ENCODE measurements around the gene DGKH.

Gene DGKH

DNA sequence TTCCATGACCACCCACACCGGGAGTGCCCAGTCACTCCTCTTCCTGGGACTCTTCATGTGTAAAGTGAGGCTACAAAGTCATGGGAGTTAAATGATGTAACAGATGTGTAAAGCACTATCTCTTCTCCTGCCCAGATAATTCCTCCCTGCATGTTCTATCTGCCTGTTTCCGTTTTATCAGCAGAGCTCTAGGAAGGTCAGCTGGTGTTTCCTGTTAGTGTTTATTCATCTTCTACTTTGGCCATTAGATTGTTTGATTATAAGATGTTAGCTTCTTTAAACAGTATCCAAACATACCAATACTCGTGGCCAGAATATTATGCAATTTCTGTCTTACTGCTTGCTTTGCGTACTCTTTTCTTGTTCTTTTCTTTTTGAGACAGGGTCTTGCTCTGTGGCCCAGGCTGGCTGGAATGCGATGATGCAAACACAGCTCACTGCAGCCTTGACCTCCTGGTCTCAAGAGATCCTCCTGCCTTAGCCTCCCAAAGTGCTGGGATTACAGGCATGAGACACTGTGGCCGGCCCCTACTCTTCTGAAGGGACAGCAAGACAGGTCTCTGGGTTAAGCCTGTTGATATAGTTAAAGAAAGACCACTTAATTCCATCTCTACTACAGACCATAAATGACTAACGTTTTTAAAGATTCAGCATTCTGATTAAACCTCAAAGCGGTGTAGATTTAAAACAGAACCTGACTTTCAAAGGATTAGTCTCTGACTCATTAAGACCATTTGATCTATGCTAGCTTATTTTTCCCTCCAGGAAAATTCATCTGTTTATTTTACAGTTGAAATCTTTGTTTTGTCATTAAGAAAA is 126.1 kb downstream of the DGKH start:
- TF ChIP-seq, protein P1, sequence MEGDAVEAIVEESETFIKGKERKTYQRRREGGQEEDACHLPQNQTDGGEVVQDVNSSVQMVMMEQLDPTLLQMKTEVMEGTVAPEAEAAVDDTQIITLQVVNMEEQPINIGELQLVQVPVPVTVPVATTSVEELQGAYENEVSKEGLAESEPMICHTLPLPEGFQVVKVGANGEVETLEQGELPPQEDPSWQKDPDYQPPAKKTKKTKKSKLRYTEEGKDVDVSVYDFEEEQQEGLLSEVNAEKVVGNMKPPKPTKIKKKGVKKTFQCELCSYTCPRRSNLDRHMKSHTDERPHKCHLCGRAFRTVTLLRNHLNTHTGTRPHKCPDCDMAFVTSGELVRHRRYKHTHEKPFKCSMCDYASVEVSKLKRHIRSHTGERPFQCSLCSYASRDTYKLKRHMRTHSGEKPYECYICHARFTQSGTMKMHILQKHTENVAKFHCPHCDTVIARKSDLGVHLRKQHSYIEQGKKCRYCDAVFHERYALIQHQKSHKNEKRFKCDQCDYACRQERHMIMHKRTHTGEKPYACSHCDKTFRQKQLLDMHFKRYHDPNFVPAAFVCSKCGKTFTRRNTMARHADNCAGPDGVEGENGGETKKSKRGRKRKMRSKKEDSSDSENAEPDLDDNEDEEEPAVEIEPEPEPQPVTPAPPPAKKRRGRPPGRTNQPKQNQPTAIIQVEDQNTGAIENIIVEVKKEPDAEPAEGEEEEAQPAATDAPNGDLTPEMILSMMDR (conservative IDR thresholded peaks at IDR 0.05; ENCODE audit: low read depth, low read length): no peak
- peak; percentile 75 for DNase-seq (ENCODE audit: low read depth)
- no peak overlapping the region for H3K4me3 ChIP-seq (ENCODE audit: low read length)

DNA sequence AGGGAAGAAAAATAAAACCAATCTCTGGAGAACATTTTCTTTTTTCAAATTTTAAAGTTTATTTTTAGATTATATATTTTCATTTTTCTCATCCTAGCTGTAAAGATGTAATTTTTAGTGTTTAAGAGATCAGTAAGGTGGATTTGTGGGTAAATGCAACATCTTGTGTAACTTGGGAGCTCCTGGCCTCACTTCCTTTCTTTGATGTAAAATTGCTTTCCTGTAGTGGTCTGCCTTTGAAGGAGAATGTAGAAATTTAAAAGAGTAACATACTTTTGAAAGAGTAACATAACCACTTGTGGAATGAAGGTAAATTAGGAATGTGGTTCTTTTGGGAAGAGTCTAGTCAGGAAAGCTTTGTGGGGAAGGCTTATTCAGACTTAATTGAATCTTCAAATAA is 127.8 kb downstream of the DGKH start:
- H3K4me3 ChIP-seq (ENCODE audit: low read length): no peak overlapping the region
- TF ChIP-seq, protein P1 (conservative IDR thresholded peaks at IDR 0.05; ENCODE audit: low read depth, low read length): no peak
- no peak for DNase-seq (ENCODE audit: low read depth)

DNA sequence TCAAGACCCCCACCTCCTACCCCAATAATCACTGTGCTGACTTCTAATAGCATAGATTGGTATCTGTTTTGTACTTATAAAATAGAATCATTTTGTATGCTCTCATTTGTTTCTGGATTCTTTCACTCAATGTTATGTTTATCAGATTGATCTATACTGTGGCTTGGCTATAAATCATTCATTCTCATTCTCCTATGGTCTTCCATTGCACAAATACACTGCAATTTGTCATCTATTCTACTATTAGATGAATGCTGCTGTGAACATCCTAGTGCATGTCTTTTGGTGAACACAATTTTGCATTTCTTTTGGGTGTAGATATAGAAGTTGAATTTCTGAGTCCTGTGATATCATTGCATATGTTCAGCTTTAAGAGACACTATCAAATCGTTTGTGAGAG is 128.7 kb downstream of the DGKH start:
- TF ChIP-seq, protein P1 (conservative IDR thresholded peaks at IDR 0.05; ENCODE audit: low read depth, low read length): no peak
- H3K4me3 ChIP-seq (ENCODE audit: low read length): no peak overlapping the region
- no peak for DNase-seq (ENCODE audit: low read depth)

DNA sequence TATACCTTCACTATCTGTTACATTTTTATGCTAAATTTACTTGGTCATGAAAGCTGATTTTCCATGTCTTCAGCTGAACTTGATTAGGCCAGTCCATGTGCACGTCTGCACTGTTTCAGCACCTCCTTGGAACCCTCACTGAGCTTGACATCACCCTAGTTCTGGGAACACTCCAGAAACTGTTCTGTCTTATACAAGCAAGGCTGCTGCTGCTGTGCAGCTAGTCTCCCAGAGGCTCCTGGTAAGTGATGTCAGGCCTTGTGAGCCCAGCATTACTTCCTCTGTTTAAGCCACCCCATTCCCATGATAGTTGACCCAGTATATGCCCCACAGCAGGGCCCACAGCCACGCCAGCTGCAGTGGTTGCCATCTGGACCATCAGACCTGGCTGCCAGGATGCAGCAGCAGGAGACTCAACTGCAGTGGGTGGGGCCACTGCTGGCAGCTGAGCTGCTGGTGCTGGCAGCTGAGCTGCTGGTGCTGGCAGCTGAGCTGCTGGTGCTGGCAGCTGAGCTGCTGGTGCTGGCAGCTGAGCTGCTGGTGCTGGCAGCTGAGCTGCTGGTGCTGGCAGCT is 133.0 kb downstream of the DGKH start:
- H3K4me3 ChIP-seq (ENCODE audit: low read length): no peak overlapping the region
- TF ChIP-seq, protein P1 (conservative IDR thresholded peaks at IDR 0.05; ENCODE audit: low read depth, low read length): no peak
- DNase-seq (ENCODE audit: low read depth): no peak

DNA sequence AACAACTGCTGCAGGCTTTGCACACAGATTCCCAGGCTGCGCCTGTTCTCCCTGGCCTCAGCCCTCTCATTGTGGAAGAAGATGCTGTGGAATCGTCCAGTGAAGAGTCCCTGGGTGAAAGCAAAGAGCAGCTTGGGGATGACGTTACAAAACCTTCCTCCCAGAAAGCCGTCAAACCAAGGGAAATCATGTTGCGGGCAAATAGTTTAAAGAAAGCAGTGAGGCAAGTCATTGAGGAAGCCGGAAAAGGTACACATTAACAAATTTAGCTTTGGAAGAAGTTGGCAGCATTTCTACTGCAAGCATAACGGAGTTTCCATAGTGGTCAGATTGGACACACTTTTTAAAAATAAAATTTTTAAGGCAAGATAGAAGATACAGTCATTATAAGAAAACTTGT is 140.6 kb downstream of the DGKH start:
- TF ChIP-seq, protein P1 (conservative IDR thresholded peaks at IDR 0.05; ENCODE audit: low read depth, low read length): no peak
- H3K4me3 ChIP-seq (ENCODE audit: low read length): no peak overlapping the region
- DNase-seq (ENCODE audit: low read depth): no peak

DNA sequence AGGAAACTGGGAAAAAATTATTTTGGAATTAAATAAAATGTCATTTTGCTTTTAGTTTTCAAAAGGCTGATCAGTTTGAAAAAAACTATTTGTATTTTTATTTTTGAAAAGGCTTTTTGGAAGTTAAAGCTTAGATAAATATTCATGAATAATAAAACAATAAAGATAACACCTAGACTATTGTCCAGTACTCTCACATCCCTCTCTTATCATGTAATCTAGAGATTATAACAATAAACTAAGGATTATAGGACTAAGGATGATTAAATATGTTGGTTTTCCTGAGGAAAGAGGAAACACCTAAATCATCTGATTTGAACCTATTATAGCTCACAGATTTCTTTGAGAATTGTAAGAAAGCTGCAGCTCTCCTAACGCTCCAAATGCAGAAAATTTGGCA is 142.1 kb downstream of the DGKH start:
- no peak for DNase-seq (ENCODE audit: low read depth)
- TF ChIP-seq, protein P1 (conservative IDR thresholded peaks at IDR 0.05; ENCODE audit: low read depth, low read length): no peak
- H3K4me3 ChIP-seq (ENCODE audit: low read length): no peak overlapping the region
